Endothelial cell of umbilical vein (primary cell): ENCODE measurements around the gene DMD. TPM values are rescaled to one million over a fixed set of nuclear protein-coding genes. Genes with fewer than 3 reads are reported as not detected.

Source experiments
- BruUV-seq: library from RNA; stranded (reverse); fragments of 400-500 nt; replicated peaks from 2 replicates; lab custom pipeline; 2021; lab: Mats Ljungman, UMichigan
- CTCF ChIA-PET: fragments of 300-600, 350-600 bp; sonication (Branson Sonifier 250); formaldehyde crosslinking; loops from one replicate; lab custom pipeline; 2021; ENCODE audit warnings: antibody characterized with exemption, inconsistent platforms; lab: Charles Lee
- POLR2A ChIA-PET: fragments of 300-600, 350-600 bp; sonication (Branson Sonifier 250); formaldehyde crosslinking; loops from one replicate; lab custom pipeline; 2021; ENCODE audit warnings: antibody characterized with exemption, inconsistent platforms; lab: Charles Lee
- DNase-seq: peaks from one replicate; pipeline ENCODE4 v3.0.0-alpha.2; 2011; ENCODE audit warnings: low read depth, low spot score
- FAIRE-seq: peaks from 2 replicates; lab custom pipeline; 2011; peaks lifted over from hg19 to GRCh38; lab: Jason Lieb, UNC
- H2AFZ ChIP-seq: 2 replicates; pipeline ENCODE4 v1.6.0; 2012; ENCODE audit warnings: low read depth, low read length, control low read depth, inconsistent platforms
- H3K27ac ChIP-seq: 2 replicates; pipeline ENCODE4 v1.5.1; 2011; ENCODE audit warnings: low read depth, mild to moderate bottlenecking, control low read depth, low read length, moderate library complexity; ENCODE audit not compliant: insufficient read depth
- H3K27me3 ChIP-seq, 2 experiments: 2 replicates each; pipeline versions ENCODE4 v1.6.0 to v1.6.1; 2011; ENCODE audit warnings: low read length in 2 of 2, mixed read lengths in 1 of 2; ENCODE audit not compliant: control insufficient read depth in 2 of 2, insufficient read depth in 2 of 2
- H3K36me3 ChIP-seq, 2 experiments: 2 replicates in 1 of 2; 3 replicates in 1 of 2; pipeline ENCODE4 v1.5.1; 2011; ENCODE audit warnings: low read length in 2 of 2, mild to moderate bottlenecking in 1 of 2, moderate library complexity in 1 of 2; ENCODE audit not compliant: control insufficient read depth in 2 of 2, insufficient read depth in 2 of 2; ENCODE audit errors: extremely low read depth in 1 of 2
- H3K4me1 ChIP-seq: 3 replicates; pipeline ENCODE4 v1.5.1; 2011; ENCODE audit warnings: mild to moderate bottlenecking, low read length; ENCODE audit not compliant: control insufficient read depth, insufficient read depth; ENCODE audit errors: extremely low read depth
- H3K4me2 ChIP-seq: 2 replicates; pipeline ENCODE4 v1.6.1; 2011; ENCODE audit warnings: low read length, control low read depth, mixed read lengths; ENCODE audit not compliant: insufficient read depth
- H3K4me3 ChIP-seq, 3 experiments: fragments of 200-600 bp in 1 of 3; sonication (generic), shearing (Covaris generic) in 1 of 3; replicated peaks in 1 of 3; 2 replicates each; pipeline ENCODE4 v1.5.1; 2011 to 2016; ENCODE audit warnings: control low read depth in 3 of 3, low read length in 3 of 3, mild to moderate bottlenecking in 2 of 3, inconsistent platforms in 1 of 3, low read depth in 1 of 3, moderate library complexity in 1 of 3; ENCODE audit not compliant: insufficient read depth in 1 of 3
- H3K79me2 ChIP-seq: 2 replicates; pipeline ENCODE4 v1.6.0; 2012; ENCODE audit warnings: low read length, inconsistent platforms; ENCODE audit not compliant: control insufficient read depth, insufficient read depth
- H3K9ac ChIP-seq: replicated peaks from 2 replicates; pipeline ENCODE3; 2011; ENCODE audit warnings: low read length, control low read depth; ENCODE audit not compliant: insufficient read depth; ENCODE audit errors: extremely low read depth
- H3K9me1 ChIP-seq: replicated peaks from 3 replicates; pipeline ENCODE4 v1.6.0; 2011; ENCODE audit warnings: mild to moderate bottlenecking, low read length; ENCODE audit not compliant: control insufficient read depth, insufficient read depth; ENCODE audit errors: extremely low read depth
- H3K9me3 ChIP-seq: replicated peaks from 2 replicates; pipeline ENCODE4 v1.5.1; 2012; ENCODE audit warnings: low read length, inconsistent platforms; ENCODE audit not compliant: control insufficient read depth, insufficient read depth
- H4K20me1 ChIP-seq: replicated peaks from 2 replicates; pipeline ENCODE3; 2011; ENCODE audit warnings: mild to moderate bottlenecking, low read length; ENCODE audit not compliant: control insufficient read depth, insufficient read depth; ENCODE audit errors: extremely low read depth
- EZH2 ChIP-seq: IDR thresholded peaks from 2 replicates; pipeline ENCODE4 v1.6.1; 2012; ENCODE audit warnings: borderline replicate concordance, low read depth, mild to moderate bottlenecking, moderate library complexity, low read length, inconsistent platforms; ENCODE audit not compliant: severe bottlenecking
- FOS ChIP-seq: IDR thresholded peaks from 2 replicates; pipeline ENCODE4 v1.6.1; 2011; ENCODE audit warnings: mild to moderate bottlenecking, low read length, moderate library complexity, borderline replicate concordance; ENCODE audit not compliant: insufficient read depth
- GATA2 ChIP-seq: IDR thresholded peaks from 2 replicates; pipeline ENCODE4 v1.7.0; 2011; ENCODE audit warnings: low read depth, mild to moderate bottlenecking, moderate library complexity, mixed read lengths, low read length; ENCODE audit not compliant: insufficient read length, insufficient read depth
- JUN ChIP-seq: IDR thresholded peaks from 2 replicates; pipeline ENCODE4 v1.6.1; 2011; ENCODE audit warnings: borderline replicate concordance, low read depth; ENCODE audit not compliant: insufficient read length, insufficient read depth
- MYC ChIP-seq: IDR thresholded peaks from one replicate; pipeline ENCODE4 v1.6.1; 2011; ENCODE audit warnings: mild to moderate bottlenecking, low read depth, low read length
- POLR2A ChIP-seq: IDR thresholded peaks from 2 replicates; pipeline ENCODE4 v1.6.1; 2012; ENCODE audit warnings: low read depth, mild to moderate bottlenecking, control low read depth, low read length
- POLR2AphosphoS5 ChIP-seq: IDR thresholded peaks from 2 replicates; pipeline ENCODE4 v1.6.1; 2012; ENCODE audit warnings: low read depth, mild to moderate bottlenecking, control low read depth, low read length, moderate library complexity; ENCODE audit not compliant: insufficient read depth
- dilution Hi-C: fragments of 300-500 bp; cut with MboI; formaldehyde crosslinking; loops from one replicate; pipeline ENCODE4 v1.15.0; 2019; ENCODE audit warnings: low sequenced_read_pairs; ENCODE audit not compliant: extremely low pct_ligation_motif_present
- intact Hi-C: fragments of 100-400 bp; cut with micrococcal nuclease; formaldehyde crosslinking; loops from one replicate; pipeline ENCODE4 v1.10.0; 2022
- polyA plus RNA-seq, 4 experiments: library from polyadenylated mRNA; depleted of rRNA in 3 of 4; stranded (reverse) in 3 of 4; unstranded in 1 of 4; fragments of >200 nt; gene quantifications; 2 replicates each; pipeline versions ENCODE4 v1.2.1 to v1.2.3, GENCODE V29; 2011 to 2012; ENCODE audit warnings: missing spikeins in 1 of 4
- total RNA-seq: library from RNA; stranded (reverse); gene quantifications from 2 replicates; pipeline ENCODE4 v1.2.3, GENCODE V29; 2021
- TF ChIP-seq, protein P1 (sequence below): IDR thresholded peaks from 2 replicates; pipeline ENCODE4 v1.6.1; 2011; ENCODE audit not compliant: insufficient read depth, insufficient read length
- TF ChIP-seq, protein P2 (sequence below), 2 donors: IDR thresholded peaks; 1 replicate in 1 of 2; 2 replicates in 1 of 2; pipeline ENCODE4 v1.5.1; 2011; ENCODE audit warnings: low read length in 2 of 2, mild to moderate bottlenecking in 2 of 2, moderate library complexity in 2 of 2, control low read depth in 1 of 2, inconsistent platforms in 1 of 2, low read depth in 1 of 2; ENCODE audit not compliant: insufficient read depth in 1 of 2; ENCODE audit errors: extremely low read depth in 1 of 2

DMD gene
- total and polyA plus RNA-seq, 2 donors (not counting 3 experiments of a cell fraction or from before 2014, with no cell fraction given) = 7.3 to 9.0 TPM

DNA sequence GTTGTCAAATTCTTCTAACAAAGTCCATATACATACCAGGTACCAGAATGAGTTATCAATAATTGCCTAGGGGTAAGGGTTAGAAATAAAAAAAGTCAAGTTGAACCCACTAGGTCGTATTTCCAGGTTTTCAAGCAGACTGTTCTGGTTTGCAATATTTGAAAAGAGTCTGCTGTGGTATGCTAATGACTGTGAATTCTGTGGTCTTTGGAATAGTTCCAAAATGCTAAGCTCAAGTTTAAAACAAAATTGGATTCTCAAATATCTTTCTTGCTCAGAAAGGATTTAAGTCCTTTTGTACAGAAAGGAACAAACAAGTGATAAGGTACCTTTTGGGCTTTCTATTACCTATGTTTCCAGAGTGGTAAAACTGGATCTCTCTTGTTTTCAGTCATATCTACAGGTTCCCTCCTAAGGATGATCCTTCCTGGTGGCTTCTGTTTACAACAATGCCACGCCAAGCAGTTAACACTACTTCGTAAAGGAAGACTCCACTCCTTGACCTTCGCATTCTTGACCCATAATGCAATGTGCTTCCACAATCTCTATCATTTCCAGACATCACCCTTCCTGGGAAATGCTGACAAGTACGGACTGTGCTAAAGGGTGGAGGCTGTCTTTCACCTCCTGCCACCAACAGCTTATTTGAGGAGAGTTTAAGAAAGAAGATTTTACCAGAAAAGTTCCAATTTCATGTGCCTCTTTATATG is 1607.8 kb downstream of the DMD start:
- no peak for FAIRE-seq
- no peak overlapping the region for H3K27ac ChIP-seq
- no TSS peak for BruUV-seq
- no peaks in the 10 kb centered on the region for H3K36me3 ChIP-seq
- no peaks in the 10 kb centered on the region for H4K20me1 ChIP-seq
- dilution Hi-C loops = no loop called here
- peak; percentile 19 for DNase-seq
- no peak for TF ChIP-seq EZH2
- no peak for TF ChIP-seq MYC
- TF ChIP-seq, protein P1, sequence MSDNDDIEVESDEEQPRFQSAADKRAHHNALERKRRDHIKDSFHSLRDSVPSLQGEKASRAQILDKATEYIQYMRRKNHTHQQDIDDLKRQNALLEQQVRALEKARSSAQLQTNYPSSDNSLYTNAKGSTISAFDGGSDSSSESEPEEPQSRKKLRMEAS = no peak
- TF ChIP-seq, protein P2, sequence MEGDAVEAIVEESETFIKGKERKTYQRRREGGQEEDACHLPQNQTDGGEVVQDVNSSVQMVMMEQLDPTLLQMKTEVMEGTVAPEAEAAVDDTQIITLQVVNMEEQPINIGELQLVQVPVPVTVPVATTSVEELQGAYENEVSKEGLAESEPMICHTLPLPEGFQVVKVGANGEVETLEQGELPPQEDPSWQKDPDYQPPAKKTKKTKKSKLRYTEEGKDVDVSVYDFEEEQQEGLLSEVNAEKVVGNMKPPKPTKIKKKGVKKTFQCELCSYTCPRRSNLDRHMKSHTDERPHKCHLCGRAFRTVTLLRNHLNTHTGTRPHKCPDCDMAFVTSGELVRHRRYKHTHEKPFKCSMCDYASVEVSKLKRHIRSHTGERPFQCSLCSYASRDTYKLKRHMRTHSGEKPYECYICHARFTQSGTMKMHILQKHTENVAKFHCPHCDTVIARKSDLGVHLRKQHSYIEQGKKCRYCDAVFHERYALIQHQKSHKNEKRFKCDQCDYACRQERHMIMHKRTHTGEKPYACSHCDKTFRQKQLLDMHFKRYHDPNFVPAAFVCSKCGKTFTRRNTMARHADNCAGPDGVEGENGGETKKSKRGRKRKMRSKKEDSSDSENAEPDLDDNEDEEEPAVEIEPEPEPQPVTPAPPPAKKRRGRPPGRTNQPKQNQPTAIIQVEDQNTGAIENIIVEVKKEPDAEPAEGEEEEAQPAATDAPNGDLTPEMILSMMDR (IDR thresholded peaks at IDR 0.05; ENCODE audit: extremely low read depth in 1 of 2, insufficient read depth in 1 of 2, low read depth in 1 of 2, low read length in 2 of 2) = no peak
- no peak for TF ChIP-seq JUN
- TF ChIP-seq FOS = no peak
- TF ChIP-seq POLR2AphosphoS5 = no peak
- TF ChIP-seq GATA2 = no peak
- no peak for TF ChIP-seq POLR2A
- peak overlapping the region; percentile 51 for H2AFZ ChIP-seq
- intact Hi-C loops = no loop called here
- H3K4me1 ChIP-seq = no peaks in the 10 kb centered on the region
- no peaks in the 10 kb centered on the region for H3K9me3 ChIP-seq
- no peak overlapping the region for H3K4me2 ChIP-seq
- no peak overlapping the region for H3K4me3 ChIP-seq
- no peaks in the 10 kb centered on the region for H3K79me2 ChIP-seq
- H3K9ac ChIP-seq = no peak overlapping the region
- CTCF ChIA-PET = interaction anchor here (1.0 kb wide), 1 partner anchor 10 kb away, joined by 5 read pairs; no protein-coding TSS in a partner anchor
- H3K9me1 ChIP-seq = no peaks in the 10 kb centered on the region
- H3K27me3 ChIP-seq = no peaks in the 10 kb centered on the region
- POLR2A ChIA-PET = no interaction called here
